ENCODE results near the gene HLA-DRB5.
A peak's percentile ranks its signal among the peaks of the same experiment; 100 is the strongest.
"Not testable (repeated sequence)": the region's sequence is repeated elsewhere in the genome, so short reads cannot be mapped to it uniquely, and the experiment has no call there.

The HLA-DRB5 gene
- long read RNA-seq, partial matches to known transcripts = 0 of 1 reads
- long read RNA-seq, other reads (novel, unspliced or antisense) = 1 of 1 reads

GRCh38 chr6:32529697-32530430 is at the start of gene HLA-DRB5:
Gene HLA-DRB5 (minus strand): TSS chr6:32530287. CDS start chr6:32530224, 63 bp downstream.
- DNase-seq (ENCODE audit: low read depth in 1 of 2, low spot score in 1 of 2) = peak in 1 of 2 experiments; percentile 0
- Histone ChIP-seq H3K4me3 (replicated peaks; ENCODE audit: insufficient read depth, low read length) (no peak within 1 kb of the TSS), H3K27ac (replicated peaks) (no peak within 1 kb of the TSS)

DNA sequence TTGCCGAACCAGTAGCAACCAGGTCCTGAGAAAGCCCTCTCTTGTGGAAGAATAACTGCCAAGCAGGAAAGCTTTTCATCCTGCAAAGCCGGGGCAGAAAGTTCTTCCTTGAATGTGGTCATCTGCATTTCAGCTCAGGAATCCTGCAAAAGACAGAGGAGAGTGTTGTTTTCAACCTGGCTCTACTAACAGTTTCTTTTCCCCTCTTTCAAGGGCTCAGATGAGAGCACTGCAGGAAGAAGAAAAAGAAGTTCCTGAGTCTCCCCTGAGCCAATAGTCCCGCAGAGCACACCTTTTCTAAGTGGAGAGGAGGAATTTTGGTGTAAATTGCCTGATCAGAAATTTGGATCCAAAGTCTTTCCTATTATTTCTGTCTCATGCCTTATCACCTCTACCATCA is 48.9 kb upstream of the HLA-DRB5 start:
- H3K27ac ChIP-seq (replicated peaks) = no peak overlapping the region
- no peak overlapping the region for H3K4me3 ChIP-seq (replicated peaks; ENCODE audit: insufficient read depth, low read length)
- TF ChIP-seq REST (IDR thresholded peaks at IDR 0.05; ENCODE audit: insufficient replicate concordance, low read depth) (no peak), SPI1 (IDR thresholded peaks at IDR 0.05; ENCODE audit: borderline replicate concordance, low read depth) (no peak), POLR2AphosphoS5 (IDR thresholded peaks at IDR 0.05; ENCODE audit: low read depth) (no peak), GABPA (IDR thresholded peaks at IDR 0.05; ENCODE audit: low read depth) (no peak)
- TF ChIP-seq, protein P1, sequence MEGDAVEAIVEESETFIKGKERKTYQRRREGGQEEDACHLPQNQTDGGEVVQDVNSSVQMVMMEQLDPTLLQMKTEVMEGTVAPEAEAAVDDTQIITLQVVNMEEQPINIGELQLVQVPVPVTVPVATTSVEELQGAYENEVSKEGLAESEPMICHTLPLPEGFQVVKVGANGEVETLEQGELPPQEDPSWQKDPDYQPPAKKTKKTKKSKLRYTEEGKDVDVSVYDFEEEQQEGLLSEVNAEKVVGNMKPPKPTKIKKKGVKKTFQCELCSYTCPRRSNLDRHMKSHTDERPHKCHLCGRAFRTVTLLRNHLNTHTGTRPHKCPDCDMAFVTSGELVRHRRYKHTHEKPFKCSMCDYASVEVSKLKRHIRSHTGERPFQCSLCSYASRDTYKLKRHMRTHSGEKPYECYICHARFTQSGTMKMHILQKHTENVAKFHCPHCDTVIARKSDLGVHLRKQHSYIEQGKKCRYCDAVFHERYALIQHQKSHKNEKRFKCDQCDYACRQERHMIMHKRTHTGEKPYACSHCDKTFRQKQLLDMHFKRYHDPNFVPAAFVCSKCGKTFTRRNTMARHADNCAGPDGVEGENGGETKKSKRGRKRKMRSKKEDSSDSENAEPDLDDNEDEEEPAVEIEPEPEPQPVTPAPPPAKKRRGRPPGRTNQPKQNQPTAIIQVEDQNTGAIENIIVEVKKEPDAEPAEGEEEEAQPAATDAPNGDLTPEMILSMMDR (IDR thresholded peaks at IDR 0.05; ENCODE audit: insufficient read depth, low read length) = no peak

More at GRCh38 chr6:32529697-32530430, at the start of gene HLA-DRB5:
- H3K27me3 ChIP-seq (ENCODE audit: insufficient read depth, poor library complexity, severe bottlenecking) = no peaks in the 10 kb centered on the region
- TF ChIP-seq REST (IDR thresholded peaks at IDR 0.05; ENCODE audit: insufficient replicate concordance, low read depth) (no peak), POLR2AphosphoS5 (IDR thresholded peaks at IDR 0.05; ENCODE audit: low read depth) (no peak)

GRCh38 chr6:32577493-32577892 is 47.4 kb upstream of the HLA-DRB5 start:
- DNase-seq (ENCODE audit: low read depth in 1 of 2, low spot score in 1 of 2); H3K27ac ChIP-seq (replicated peaks); H3K27me3 ChIP-seq (ENCODE audit: insufficient read depth, poor library complexity, severe bottlenecking); H3K4me3 ChIP-seq (replicated peaks; ENCODE audit: insufficient read depth, low read length): not testable (repeated sequence)

More for the DNA sequence above, 48.9 kb upstream of the HLA-DRB5 start:
- no peak for DNase-seq (ENCODE audit: low read depth in 1 of 2, low spot score in 1 of 2)
- H3K27me3 ChIP-seq (ENCODE audit: insufficient read depth, poor library complexity, severe bottlenecking) = no peaks in the 10 kb centered on the region

DNA sequence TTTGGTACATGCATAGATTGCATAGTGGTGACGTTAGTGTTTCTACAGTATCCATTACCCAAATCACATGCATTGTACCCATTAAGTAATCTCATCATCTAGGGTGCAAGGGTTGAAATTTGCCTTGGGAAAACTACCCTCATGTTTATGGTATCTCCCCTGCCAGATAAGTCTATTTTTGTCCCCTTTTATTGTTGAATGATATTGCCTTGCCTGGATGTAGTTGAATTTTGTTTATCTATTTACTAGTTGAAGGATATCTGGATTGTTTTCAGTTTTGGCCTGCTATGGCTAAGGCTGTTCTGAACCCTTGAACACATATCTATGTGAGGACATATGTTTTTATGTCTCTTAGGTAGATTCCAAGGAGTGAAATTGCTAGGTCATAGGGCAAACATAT is 46.2 kb upstream of the HLA-DRB5 start:
- H3K4me3 ChIP-seq (replicated peaks; ENCODE audit: insufficient read depth, low read length) = no peak overlapping the region
- no peak for DNase-seq (ENCODE audit: low read depth in 1 of 2, low spot score in 1 of 2)
- no peaks in the 10 kb centered on the region for H3K27me3 ChIP-seq (ENCODE audit: insufficient read depth, poor library complexity, severe bottlenecking)
- no peak overlapping the region for H3K27ac ChIP-seq (replicated peaks)
- no peak for TF ChIP-seq GABPA (IDR thresholded peaks at IDR 0.05; ENCODE audit: low read depth)
- TF ChIP-seq REST (IDR thresholded peaks at IDR 0.05; ENCODE audit: insufficient replicate concordance, low read depth) = no peak
- TF ChIP-seq SPI1 (IDR thresholded peaks at IDR 0.05; ENCODE audit: borderline replicate concordance, low read depth) = no peak
- TF ChIP-seq, protein P1 (IDR thresholded peaks at IDR 0.05; ENCODE audit: insufficient read depth, low read length) = no peak
- TF ChIP-seq POLR2AphosphoS5 (IDR thresholded peaks at IDR 0.05; ENCODE audit: low read depth) = no peak
